ENCODE results near the gene EXOC8.

The EXOC8 gene, protein sequence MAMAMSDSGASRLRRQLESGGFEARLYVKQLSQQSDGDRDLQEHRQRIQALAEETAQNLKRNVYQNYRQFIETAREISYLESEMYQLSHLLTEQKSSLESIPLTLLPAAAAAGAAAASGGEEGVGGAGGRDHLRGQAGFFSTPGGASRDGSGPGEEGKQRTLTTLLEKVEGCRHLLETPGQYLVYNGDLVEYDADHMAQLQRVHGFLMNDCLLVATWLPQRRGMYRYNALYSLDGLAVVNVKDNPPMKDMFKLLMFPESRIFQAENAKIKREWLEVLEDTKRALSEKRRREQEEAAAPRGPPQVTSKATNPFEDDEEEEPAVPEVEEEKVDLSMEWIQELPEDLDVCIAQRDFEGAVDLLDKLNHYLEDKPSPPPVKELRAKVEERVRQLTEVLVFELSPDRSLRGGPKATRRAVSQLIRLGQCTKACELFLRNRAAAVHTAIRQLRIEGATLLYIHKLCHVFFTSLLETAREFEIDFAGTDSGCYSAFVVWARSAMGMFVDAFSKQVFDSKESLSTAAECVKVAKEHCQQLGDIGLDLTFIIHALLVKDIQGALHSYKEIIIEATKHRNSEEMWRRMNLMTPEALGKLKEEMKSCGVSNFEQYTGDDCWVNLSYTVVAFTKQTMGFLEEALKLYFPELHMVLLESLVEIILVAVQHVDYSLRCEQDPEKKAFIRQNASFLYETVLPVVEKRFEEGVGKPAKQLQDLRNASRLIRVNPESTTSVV
- 67.6 to 96.6 (median 86.8) reads per million in 4 donors for total RNA-seq

DNA sequence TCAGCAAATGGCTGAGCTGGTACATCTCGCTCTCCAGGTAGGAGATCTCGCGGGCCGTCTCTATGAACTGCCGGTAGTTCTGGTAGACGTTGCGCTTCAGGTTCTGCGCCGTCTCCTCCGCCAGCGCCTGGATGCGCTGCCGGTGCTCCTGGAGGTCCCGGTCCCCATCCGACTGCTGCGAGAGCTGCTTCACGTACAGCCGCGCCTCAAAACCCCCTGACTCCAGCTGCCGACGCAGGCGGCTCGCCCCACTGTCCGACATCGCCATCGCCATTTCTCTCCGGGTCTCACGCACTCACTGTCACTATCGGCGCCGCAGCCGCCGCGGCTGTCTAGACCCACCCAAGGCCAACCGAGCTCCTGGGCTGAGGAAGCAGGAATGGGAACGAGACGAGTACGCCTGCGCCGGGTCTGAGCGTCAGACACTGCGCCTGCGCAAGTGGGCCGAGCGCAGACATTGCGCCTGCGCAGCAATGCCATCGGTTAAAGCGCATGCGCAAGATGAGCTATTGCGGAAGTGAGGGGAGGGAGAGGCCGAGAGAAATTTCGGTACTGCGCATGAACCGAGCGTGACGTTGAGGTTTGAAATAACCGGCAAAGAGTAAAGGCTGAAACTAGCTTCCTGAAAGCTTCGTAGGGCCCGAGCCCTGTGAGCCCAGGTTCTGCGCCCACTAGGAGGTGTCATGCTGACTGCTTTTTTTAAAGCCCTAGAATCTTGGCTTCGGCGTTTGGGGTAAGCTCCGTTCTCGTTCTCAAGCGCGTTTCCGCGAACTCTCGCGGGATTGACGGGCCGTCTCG, at the start of gene EXOC8:
Gene EXOC8 (minus strand): TSS at position 381 of the 798 bp plus-strand sequence. CDS start 107 bp downstream, at position 274.
- peak; percentile 92 to 98 (median 94) for DNase-seq

DNA sequence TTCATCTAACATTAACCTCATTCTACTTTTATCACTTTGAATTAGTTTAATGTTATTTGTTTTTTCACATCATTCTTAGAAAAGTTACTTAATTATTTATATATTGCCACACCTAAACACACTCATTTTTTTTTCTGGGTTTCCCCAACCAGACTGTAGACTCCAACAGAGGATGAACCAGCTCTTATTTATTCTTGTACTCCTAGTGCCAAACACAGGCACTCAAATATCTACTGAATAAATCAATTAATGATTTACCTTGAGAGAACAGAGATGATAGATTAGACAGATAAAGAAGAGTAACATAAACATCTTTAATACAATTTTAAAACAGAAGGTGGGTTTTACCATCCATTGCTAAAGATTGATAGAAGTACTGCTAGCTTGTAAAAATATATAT, 48.8 kb upstream of the EXOC8 start:
- no peak for DNase-seq

DNA sequence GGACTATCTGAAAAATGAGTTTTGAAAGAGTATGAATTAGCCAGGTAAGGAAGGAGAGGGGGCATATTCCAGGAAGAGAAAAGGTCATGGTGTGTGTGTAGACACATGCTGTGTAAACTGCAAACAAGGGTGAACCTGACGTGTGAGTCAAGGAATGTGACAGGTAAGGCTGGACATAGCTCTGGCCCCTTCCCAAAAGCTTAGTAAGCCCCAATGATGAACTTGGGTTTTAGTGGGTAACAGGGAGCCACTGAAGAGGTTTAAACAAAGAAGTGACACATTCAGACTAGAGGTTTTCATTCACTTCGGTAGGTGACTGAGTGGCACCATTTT, 47.7 kb upstream of the EXOC8 start:
- no peak for DNase-seq

DNA sequence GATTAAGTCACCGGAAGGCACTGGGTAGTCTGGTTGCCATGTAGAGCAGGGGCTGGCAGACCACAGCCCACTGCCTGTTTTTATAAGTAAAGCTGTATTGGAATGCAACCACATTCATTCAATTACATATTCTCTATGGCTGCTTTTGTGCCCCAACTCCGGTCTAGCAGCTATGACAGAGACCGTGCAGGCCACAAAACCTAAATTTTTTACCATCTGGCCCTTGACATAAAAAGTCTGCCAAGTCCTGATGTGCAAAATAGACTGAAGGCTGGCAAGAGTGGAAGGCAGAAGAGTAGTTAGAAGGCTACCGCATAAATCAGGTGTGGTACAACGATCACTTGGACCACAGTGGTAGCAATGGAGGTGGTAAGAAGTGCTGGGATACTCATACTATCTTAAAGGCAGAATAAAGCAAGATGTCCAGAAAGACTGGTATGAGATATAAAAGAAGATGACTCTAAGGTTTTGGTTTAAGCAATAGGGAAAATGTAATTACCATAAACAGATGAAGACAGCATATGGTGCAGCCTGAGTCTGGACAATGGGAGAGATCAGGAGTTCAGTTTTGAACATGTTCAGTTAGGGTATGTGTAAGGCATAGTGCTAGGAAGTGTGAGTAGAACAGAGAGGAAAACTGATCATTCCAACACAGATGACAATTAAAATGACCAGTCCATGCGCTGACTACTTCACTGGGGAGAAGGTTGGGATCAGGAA, 47.2 kb upstream of the EXOC8 start:
- no peak for DNase-seq

DNA sequence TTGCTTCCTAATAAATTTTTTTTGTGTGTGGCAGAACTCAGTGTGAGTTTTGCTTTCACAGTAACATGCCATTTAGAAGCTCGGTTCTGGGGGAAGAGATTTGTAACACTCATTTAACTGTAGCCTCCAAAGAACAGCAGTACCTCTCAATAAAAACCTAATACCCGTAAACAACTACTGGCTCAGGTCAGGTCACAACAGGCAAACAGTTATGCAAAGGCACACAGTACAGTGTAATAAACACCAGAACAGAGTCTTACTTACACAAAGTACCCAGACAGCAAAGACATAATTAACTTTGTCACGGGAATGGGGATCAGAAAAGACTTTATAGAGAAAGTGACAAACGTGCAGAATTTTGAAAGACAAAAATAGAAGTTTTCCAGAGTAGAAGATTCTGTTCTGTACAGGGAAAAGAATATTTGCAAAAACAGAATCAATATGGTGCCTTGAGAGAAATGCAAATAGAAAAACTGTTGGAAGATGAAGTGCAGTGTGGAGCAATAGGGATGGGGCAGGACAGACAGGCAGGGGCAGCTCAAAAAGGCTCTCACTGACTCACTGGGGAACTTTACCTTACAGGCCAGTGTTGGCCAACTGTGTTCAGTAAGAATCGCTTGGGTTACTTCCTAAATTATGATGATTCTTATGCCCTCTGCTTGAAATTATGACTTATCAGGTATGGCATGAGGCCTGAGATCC, 45.7 kb upstream of the EXOC8 start:
- DNase-seq = no peak

DNA sequence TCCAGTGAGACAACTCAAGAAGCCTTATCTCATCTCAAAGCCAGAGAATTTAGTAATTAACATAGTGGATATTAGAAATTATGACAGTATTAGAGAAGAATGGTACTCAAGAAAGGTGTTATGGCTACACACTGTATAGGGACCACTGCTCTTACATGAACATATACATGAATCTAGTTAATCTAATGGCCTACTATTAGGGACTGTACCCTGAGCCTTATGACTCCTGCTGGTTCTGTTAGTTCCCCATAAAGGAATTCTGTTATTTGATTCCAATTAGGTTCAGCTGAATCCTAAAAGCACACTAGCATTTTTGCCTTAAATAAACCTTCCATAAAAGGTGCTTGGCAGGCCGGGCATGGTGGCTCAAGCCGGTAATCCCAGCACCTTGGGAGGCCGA, 44.8 kb upstream of the EXOC8 start:
- no peak for DNase-seq

DNA sequence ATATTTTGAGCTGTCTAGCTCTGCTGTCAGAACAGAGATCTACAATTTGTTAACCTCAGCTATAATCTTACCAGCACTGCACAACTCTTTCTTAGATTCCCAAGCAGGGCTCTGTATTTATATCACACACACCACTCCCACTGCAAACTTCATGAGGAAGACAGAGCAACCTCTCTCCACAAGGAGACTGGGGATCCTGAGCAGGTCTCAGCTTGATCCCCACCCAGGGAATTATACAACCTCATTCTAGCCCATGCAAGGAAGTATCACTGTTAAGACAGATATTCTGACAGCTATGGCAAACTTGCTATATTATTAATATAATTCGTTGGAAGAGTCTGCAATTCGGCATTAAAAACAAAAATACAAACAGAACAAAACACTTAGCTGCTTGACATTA, 44.1 kb upstream of the EXOC8 start:
- DNase-seq = no peak

DNA sequence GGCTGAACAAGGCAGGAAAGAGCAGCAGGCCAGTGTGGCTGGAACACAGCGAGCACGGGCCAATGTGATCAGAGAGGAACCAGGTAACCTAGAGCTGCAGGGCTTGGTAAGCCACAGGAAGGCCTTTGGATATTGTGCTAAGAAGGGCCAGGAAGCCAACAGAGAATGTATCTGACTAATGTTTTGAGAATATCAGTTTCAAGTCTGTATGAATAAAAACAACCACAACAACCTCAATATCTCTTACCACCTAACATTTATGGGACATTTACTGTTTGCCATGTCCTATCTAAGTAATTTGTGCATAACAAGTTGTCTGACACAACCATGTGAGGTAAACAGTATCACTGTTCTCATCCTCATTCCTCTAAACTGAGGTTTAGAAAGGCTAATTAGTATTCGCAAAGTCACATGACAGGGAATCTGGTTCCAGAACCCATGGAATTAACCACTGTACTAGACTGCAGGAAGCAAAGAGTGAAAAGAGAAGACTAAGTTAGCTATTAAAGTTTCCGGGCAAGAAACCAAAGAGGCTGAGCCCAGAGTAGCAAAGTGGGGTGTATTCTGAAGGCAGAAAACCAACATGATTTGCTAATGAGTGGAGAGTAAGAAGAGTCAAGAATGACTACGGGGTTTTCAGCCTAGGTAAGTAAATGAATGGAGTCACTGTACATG, 39.4 kb upstream of the EXOC8 start:
- peak in 1 of 5 donors; percentile 34 for DNase-seq

DNA sequence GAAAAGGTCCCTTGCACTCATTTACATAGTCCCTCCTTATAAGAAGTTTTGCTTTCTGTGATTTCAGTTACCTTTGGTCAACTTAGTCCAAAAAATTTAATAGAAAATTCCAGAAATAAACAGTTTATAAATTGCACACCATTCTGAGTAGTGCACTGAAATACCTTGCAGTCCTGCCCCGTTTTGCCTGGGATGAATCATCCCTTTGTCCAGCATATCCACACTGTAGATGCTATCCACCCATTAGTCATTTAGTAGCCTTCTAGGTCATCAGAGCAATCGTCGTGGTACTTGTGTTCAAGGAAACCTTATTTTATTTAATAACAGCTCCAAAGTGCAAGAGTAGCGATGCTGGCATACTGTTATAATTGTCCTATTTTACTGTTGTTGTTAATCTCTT, 38.4 kb upstream of the EXOC8 start:
- DNase-seq = no peak

DNA sequence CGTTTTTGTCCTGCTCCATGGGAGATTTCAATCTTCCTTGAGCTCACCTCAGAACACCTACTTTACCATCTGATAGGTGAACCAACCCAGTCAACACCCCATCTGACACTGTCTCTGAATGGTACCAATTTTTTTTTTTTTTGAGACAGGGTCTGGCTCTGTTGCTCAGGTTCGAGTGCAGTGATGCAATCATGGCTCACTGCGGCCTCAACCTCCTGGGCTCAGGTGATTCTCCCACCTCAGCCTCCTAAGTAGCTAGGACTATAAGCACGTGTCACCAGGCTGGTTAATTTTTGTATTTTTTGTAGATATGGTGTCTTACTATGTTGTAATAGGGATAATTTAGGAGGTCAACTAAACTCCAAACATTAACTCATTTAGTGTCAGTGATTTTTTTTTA, 36.7 kb upstream of the EXOC8 start:
- no peak for DNase-seq

DNA sequence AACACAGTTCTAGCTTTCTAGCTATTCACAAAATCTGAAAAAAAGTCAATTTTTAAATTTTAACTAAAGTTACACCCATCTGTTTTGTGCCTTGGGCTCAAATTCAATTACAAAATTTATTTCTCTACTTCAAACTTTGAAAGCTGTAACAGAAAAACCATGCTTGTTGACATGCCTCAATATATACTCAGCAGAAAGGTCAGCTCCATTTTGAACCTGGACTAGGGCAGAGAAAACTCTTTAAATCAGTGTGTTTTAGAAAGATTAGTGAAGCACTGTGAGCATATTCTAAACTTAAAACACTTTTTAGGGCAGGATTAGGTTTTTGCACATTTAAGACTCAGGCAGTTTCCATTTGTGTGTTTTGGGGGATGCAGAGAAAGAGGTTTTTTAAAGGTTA, 34.8 kb upstream of the EXOC8 start:
- no peak for DNase-seq

DNA sequence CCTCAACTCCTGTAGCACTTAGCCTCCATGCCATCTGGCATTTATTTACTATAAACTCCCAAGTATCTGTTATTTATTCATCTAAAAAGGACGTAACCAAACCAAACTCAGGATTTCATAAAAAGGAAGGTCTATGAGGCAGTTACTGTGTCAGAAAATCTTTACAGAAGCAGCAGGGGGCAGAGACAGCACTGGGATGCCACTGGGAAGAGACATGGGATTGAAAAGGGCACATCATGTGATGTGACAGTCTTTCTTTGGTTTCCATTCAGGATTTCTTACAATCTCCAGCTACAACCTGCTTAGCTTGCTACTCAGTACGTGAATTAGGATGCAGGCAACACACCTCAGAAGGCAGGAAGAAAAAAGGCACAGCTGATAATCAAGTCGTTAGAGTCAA, 31.6 kb upstream of the EXOC8 start:
- no peak for DNase-seq

DNA sequence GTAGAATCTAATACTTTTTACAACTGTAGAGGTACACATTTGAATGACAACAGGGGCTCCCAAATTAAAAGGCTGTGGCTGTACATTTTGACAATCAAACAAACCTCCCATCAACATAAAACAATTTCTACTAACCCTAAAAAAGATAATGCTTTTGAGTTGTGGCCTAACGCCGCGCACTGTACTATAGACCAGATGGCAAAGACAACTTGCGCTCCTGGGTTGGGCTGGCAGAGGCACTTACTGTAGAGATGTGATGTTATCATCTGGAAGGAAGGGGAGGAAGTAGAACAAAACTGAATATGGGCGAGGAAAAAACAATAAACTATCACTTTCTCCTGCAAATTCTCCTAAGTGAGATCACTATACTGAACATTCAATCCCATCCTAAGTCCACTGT, 26.5 kb upstream of the EXOC8 start:
- DNase-seq = no peak

DNA sequence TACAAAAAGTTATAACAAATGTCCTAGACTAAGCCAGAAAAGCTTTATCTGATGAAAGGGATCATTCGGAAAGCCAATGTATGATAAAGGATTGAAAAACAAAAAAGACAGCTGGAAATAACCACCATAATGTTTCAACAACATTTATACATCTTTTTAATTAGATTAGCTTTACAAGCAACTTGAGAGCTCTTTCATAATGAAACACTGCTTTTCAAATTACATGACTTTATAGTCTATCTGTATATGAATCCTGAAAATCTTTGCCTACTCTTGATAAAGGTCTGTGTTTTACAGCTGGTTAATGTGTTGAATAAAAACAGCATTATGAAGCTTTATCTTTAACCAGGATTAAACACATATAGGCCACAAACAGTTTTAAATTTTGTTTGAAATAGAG, 26.0 kb upstream of the EXOC8 start:
- no peak for DNase-seq

DNA sequence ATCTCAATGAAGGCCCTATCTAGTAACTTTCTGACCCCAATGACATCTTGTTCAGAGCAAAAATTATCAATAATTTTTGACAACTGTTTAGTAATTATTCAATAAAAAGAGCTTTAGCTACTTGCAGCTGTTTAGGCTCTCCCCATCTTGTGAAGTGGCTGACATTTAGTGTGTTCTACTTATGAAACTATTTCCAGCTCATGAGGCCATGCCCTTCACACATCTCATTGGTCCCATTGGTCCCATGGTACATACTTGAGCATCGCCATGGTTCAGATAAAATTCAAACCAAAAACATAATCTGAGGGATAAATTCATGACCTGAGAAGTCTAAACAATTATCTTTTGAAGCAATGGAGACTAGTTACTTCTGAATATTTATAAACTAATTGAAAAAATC, 24.7 kb upstream of the EXOC8 start:
- no peak for DNase-seq

DNA sequence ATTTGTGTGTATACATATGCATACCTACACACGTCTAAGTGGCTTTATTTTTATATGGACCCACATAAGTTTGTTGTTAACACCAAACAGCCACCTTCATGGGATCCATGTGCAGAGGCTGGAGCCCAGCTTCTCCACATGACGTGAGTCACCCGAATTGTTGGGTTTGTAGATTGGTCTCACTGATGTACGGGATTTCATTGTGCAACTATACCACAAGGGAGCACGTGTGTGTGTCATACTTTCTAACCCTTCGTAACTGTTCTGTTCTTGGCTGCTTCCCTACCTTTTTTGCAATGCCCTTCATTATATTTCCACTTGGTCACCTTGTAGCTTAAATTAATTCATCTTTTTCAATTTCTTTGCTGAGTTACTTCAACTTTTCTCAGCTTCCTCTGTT, 21.5 kb upstream of the EXOC8 start:
- no peak for DNase-seq

DNA sequence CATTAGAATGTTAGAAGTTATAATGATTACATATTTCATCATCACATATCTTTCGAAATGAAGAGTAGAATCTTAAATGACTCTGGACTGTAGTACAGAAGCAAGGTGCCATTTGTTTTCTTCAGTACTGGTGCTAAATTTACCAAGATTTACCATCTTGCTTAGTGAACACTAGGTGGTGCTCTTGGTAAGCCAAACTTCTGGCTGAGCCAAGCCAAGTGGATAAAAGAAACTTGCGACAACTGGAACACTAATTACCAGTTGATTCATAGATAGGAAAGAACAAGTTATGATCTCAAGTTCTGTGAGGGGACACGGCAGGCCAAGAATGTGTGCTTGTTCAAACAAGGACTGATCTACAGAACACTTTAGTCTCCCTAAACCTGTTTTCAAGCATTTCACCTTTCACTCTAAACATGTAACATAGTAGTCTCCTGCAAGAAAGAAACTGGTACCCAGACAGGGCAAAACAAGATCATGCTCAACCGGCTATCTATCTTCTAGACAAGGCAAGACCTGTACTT, 20.2 kb upstream of the EXOC8 start:
- peak in 3 of 5 donors; percentile 21 to 58 (median 21) for DNase-seq

DNA sequence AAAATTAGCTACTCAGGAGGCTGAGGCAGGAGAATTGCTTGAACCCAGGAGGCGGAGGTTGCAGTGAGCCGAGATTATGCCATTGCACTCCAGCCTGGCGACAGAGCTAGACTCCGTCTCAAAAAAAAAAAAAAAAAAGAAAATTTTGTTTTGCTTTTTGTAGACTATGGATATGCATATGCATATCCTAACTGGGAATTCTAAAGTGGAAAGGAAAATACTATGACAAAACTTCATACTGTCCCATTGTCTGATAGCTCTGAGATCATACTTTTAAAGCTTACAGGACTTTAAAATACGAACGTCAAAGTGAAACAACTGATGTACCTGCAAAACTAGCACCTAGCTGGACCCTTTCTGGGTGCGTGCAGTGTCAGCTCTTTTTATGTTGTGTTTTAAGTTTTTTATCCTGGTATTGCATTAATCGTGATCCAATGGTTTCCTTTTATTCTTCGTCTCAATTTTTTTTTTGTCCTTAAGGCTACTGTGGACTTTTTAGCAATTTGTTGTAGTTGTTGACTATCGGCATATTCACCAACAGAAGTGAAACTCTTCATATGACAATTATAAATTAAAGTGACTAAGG, 19.6 kb upstream of the EXOC8 start:
- DNase-seq = no peak

DNA sequence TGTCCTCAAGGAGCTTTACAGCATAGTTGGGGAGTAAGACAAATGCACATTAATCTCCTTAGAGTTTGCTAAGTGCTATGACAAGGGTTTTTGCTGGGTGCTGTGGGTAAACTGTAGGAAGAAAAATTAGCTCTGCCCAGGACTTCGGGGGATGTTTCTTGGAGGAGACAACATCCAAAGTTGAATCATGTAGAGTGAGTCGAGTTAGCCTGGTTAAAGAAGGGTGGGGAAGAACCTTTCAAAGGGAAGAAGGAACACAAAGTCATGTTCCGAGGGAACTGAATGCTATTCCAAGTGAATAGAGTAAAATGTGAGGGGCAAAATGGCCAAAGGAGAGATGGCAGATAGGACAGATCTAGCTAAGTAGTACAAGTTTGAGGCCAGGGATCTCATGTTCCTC, 17.5 kb upstream of the EXOC8 start:
- no peak for DNase-seq

DNA sequence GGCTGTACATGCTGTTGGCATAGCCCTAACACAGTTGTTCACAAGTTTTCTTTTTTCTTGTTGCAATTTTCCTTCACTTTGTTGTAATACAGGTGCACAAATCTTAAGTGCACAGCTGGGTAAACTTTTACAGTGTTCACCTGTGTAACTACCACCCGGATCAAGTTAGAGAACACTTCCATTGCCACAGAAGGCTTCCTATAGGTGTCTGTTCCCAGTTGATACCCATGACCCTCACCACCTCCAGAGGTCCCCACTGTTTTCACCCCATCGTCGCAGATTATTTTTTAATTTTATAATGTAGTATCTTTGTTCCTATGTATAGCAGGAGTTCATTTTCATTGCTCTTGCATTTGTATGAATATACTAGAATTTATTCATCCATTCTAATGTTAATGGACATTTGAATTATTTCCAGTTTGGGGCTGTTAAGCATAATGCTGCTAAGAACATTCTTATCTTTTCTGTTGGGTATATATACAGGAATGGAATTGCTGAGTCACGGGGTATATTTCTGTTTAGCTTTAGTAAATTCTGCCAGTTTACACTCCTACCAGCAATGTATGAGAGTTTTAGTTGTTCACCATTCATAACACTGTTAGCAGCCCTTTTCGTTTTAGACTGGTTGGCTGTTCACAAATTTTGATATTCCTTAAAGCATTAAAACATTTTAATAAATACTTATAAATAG, 16.8 kb upstream of the EXOC8 start:
- DNase-seq = no peak

Data from T-helper 1 cell (primary cell).